Mesenchymal stem cell (in vitro differentiated cells and primary cell): ENCODE results near the gene ERN1.

Experiments
- DNase-seq: peaks from one replicate; pipeline ENCODE4 v3.0.0-alpha.2; 2013
- H2AFZ ChIP-seq: one replicate; pipeline ENCODE4 v1.6.1; 2013; ENCODE audit warnings: low read depth, mild to moderate bottlenecking, control low read depth, inconsistent platforms, low read length, moderate library complexity
- H2AK5ac ChIP-seq: 2 replicates; pipeline ENCODE4 v1.6.1; 2013; ENCODE audit warnings: low read length, moderate library complexity, mild to moderate bottlenecking, inconsistent platforms; ENCODE audit not compliant: severe bottlenecking
- H2BK120ac ChIP-seq: one replicate; pipeline ENCODE4 v1.6.1; 2013; ENCODE audit warnings: low read depth, mild to moderate bottlenecking, inconsistent platforms, low read length, moderate library complexity
- H2BK12ac ChIP-seq, 2 experiments: one replicate each; pipeline ENCODE4 v1.6.1; 2013; ENCODE audit warnings: inconsistent platforms in 2 of 2, low read length in 2 of 2, mild to moderate bottlenecking in 2 of 2, moderate library complexity in 2 of 2, control low read depth in 1 of 2
- H2BK15ac ChIP-seq: one replicate; pipeline ENCODE4 v1.6.1; 2013; ENCODE audit warnings: mild to moderate bottlenecking, low read depth, inconsistent platforms; ENCODE audit not compliant: poor library complexity, severe bottlenecking
- H2BK5ac ChIP-seq: 2 replicates; pipeline ENCODE4 v1.6.1; 2013; ENCODE audit warnings: low read depth, mild to moderate bottlenecking, low read length, control low read depth, inconsistent platforms; ENCODE audit not compliant: poor library complexity, severe bottlenecking
- H3K14ac ChIP-seq, 2 experiments: one replicate each; pipeline ENCODE4 v1.6.1; 2013; ENCODE audit warnings: inconsistent platforms in 2 of 2, low read length in 2 of 2, control low read depth in 1 of 2, mild to moderate bottlenecking in 1 of 2, moderate library complexity in 1 of 2
- H3K18ac ChIP-seq, 2 experiments: one replicate each; pipeline ENCODE4 v1.6.1; 2013; ENCODE audit warnings: inconsistent platforms in 2 of 2, low read length in 2 of 2, control low read depth in 1 of 2, low read depth in 1 of 2, mild to moderate bottlenecking in 1 of 2
- H3K23ac ChIP-seq, 2 experiments: one replicate each; pipeline ENCODE4 v1.6.1; 2013; ENCODE audit warnings: inconsistent platforms in 2 of 2, low read length in 2 of 2, mild to moderate bottlenecking in 2 of 2, moderate library complexity in 2 of 2, control low read depth in 1 of 2
- H3K27ac ChIP-seq: 2 replicates; pipeline ENCODE4 v1.5.1; 2013; ENCODE audit warnings: mild to moderate bottlenecking, moderate library complexity, low read length, control low read depth, inconsistent platforms; ENCODE audit not compliant: poor library complexity, severe bottlenecking
- H3K27me3 ChIP-seq, 2 experiments: 2 replicates each; pipeline versions ENCODE4 v1.6.1 to v1.7.0; 2013; ENCODE audit warnings: low read length in 2 of 2, mild to moderate bottlenecking in 2 of 2, moderate library complexity in 2 of 2, control low read depth in 1 of 2, inconsistent platforms in 1 of 2; ENCODE audit not compliant: control insufficient read depth in 1 of 2, insufficient read depth in 1 of 2
- H3K36me3 ChIP-seq, 2 experiments: 2 replicates each; pipeline versions ENCODE4 v1.6.1 to v1.7.0; 2013; ENCODE audit warnings: low read length in 2 of 2, control low read depth in 1 of 2, inconsistent platforms in 1 of 2, low read depth in 1 of 2, mild to moderate bottlenecking in 1 of 2; ENCODE audit not compliant: insufficient read depth in 2 of 2, control insufficient read depth in 1 of 2
- H3K4ac ChIP-seq, 2 experiments: one replicate each; pipeline ENCODE4 v1.6.1; 2013; ENCODE audit warnings: inconsistent platforms in 2 of 2, low read length in 2 of 2, mild to moderate bottlenecking in 2 of 2, moderate library complexity in 2 of 2, control low read depth in 1 of 2, low read depth in 1 of 2
- H3K4me1 ChIP-seq: 2 replicates; pipeline ENCODE4 v1.6.1; 2013; ENCODE audit warnings: low read depth, low read length, control low read depth; ENCODE audit not compliant: control insufficient read depth, insufficient read depth
- H3K4me2 ChIP-seq: 2 replicates; pipeline ENCODE4 v1.6.1; 2013; ENCODE audit warnings: low read length, mild to moderate bottlenecking, inconsistent platforms; ENCODE audit not compliant: poor library complexity, severe bottlenecking
- H3K4me3 ChIP-seq, 2 experiments: 2 replicates each; pipeline versions ENCODE4 v1.5.1 to v1.7.0; 2013; ENCODE audit warnings: low read length in 2 of 2, mild to moderate bottlenecking in 2 of 2, control low read depth in 1 of 2, low read depth in 1 of 2; ENCODE audit not compliant: insufficient read depth in 1 of 2
- H3K79me1 ChIP-seq: replicated peaks from 2 replicates; pipeline ENCODE4 v1.6.1; 2013; ENCODE audit warnings: mild to moderate bottlenecking, control low read depth, low read length, inconsistent platforms; ENCODE audit not compliant: poor library complexity, severe bottlenecking
- H3K9ac ChIP-seq: 2 replicates; pipeline ENCODE4 v1.7.0; 2013; ENCODE audit warnings: mild to moderate bottlenecking, low read length, moderate library complexity
- H3K9me3 ChIP-seq: 2 replicates; pipeline ENCODE4 v1.7.0; 2013; ENCODE audit warnings: mild to moderate bottlenecking, low read length; ENCODE audit not compliant: control insufficient read depth
- H4K8ac ChIP-seq: one replicate; pipeline ENCODE4 v1.6.1; 2013; ENCODE audit warnings: inconsistent platforms, mild to moderate bottlenecking, low read length, moderate library complexity
- H4K91ac ChIP-seq: one replicate; pipeline ENCODE4 v1.6.1; 2013; ENCODE audit warnings: mild to moderate bottlenecking, low read length, inconsistent platforms
- WGBS: methylation state at CpG from one replicate; pipeline ENCODE4 v1.1.7; 2013; ENCODE audit warnings: mixed read lengths; 5-methylcytosine and 5-hydroxymethylcytosine counted together

Gene ERN1

GRCh38 chr17:64037802-64038201 is 92.1 kb downstream of the ERN1 start:
- 97% methylated on average over 5 of the region's 5 CpGs for WGBS
- no peak overlapping the region for H2BK120ac ChIP-seq
- H3K14ac ChIP-seq = no peak overlapping the region

GRCh38 chr17:64037180-64037579 is 92.8 kb downstream of the ERN1 start:
- Histone ChIP-seq H3K9me3 (no peaks in the 10 kb centered on the region), H3K23ac (no peak overlapping the region), H2BK15ac (no peak overlapping the region), H3K79me1 (no peaks in the 10 kb centered on the region), H3K4me1 (no peaks in the 10 kb centered on the region), H3K9ac (no peak overlapping the region), H2BK12ac (no peak overlapping the region), H3K4me3 (no peak overlapping the region), H3K4me2 (no peak overlapping the region), H3K14ac (no peak overlapping the region), H4K8ac (no peak overlapping the region), H2BK5ac (no peak overlapping the region), H2BK120ac (no peak overlapping the region), H2AK5ac (no peak overlapping the region), H3K4ac (no peak overlapping the region), H4K91ac (no peak overlapping the region), H3K27me3 (no peaks in the 10 kb centered on the region), H2AFZ (no peak overlapping the region), H3K18ac (no peak overlapping the region), H3K27ac (no peak overlapping the region), H3K36me3 (peaks cover 12 to 42% of the 10 kb centered on the region in 2 experiments)
- WGBS = 94% methylated on average over 6 of the region's 6 CpGs
- DNase-seq = no peak

More at GRCh38 chr17:64037802-64038201, 92.1 kb downstream of the ERN1 start:
- Histone ChIP-seq H2AK5ac (no peak overlapping the region), H2AFZ (no peak overlapping the region), H2BK12ac (no peak overlapping the region), H2BK15ac (no peak overlapping the region), H3K18ac (no peak overlapping the region), H3K4me2 (no peak overlapping the region), H3K79me1 (no peaks in the 10 kb centered on the region), H3K4me1 (no peaks in the 10 kb centered on the region), H4K8ac (no peak overlapping the region), H2BK5ac (no peak overlapping the region), H3K27me3 (no peaks in the 10 kb centered on the region), H3K9me3 (no peaks in the 10 kb centered on the region), H3K4ac (no peak overlapping the region), H3K9ac (no peak overlapping the region), H3K4me3 (no peak overlapping the region), H3K36me3 (peaks cover 12 to 48% of the 10 kb centered on the region in 2 experiments), H3K23ac (no peak overlapping the region), H3K27ac (no peak overlapping the region), H4K91ac (no peak overlapping the region)
- DNase-seq = no peak

- Histone ChIP-seq H3K27me3 (no peaks in the 10 kb centered on the region), H2AK5ac (no peak overlapping the region), H3K4me2 (no peak overlapping the region), H3K18ac (no peak overlapping the region), H3K4me1 (no peaks in the 10 kb centered on the region), H3K9me3 (no peaks in the 10 kb centered on the region), H3K9ac (no peak overlapping the region), H3K4ac (no peak overlapping the region), H2BK15ac (no peak overlapping the region), H2BK12ac (no peak overlapping the region), H3K4me3 (no peak overlapping the region), H4K91ac (no peak overlapping the region), H3K27ac (no peak overlapping the region), H4K8ac (no peak overlapping the region), H3K79me1 (no peaks in the 10 kb centered on the region), H3K14ac (no peak overlapping the region), H2AFZ (no peak overlapping the region), H3K36me3 (peaks cover 8 to 34% of the 10 kb centered on the region in 2 experiments), H3K23ac (no peak overlapping the region), H2BK5ac (no peak overlapping the region), H2BK120ac (no peak overlapping the region)
- no peak for DNase-seq
- WGBS = 86% methylated on average over 14 of the region's 14 CpGs
Measured at GRCh38 chr17:64036198-64036922, 93.6 kb downstream of the ERN1 start.

GRCh38 chr17:64032081-64032480 is 97.9 kb downstream of the ERN1 start:
- Histone ChIP-seq H3K27ac (no peak overlapping the region), H3K4me1 (no peaks in the 10 kb centered on the region), H3K9me3 (no peaks in the 10 kb centered on the region), H3K4ac (no peak overlapping the region), H3K79me1 (no peaks in the 10 kb centered on the region), H3K9ac (no peak overlapping the region), H3K4me2 (no peak overlapping the region), H3K4me3 (no peak overlapping the region), H2BK5ac (no peak overlapping the region), H3K36me3 (peaks cover 0 to 1% of the 10 kb centered on the region in 2 experiments), H4K8ac (no peak overlapping the region), H3K18ac (no peak overlapping the region), H3K14ac (no peak overlapping the region), H2AK5ac (no peak overlapping the region), H3K27me3 (no peaks in the 10 kb centered on the region), H3K23ac (no peak overlapping the region), H2BK120ac (no peak overlapping the region), H2BK15ac (no peak overlapping the region), H2AFZ (no peak overlapping the region), H2BK12ac (no peak overlapping the region), H4K91ac (no peak overlapping the region)
- WGBS = 74% methylated on average over 4 of the region's 4 CpGs
- no peak for DNase-seq
